ENCODE measurements around the gene SLC12A7.

The SLC12A7 gene

GRCh38 chr5:1077026-1077425 is 34.8 kb downstream of the SLC12A7 start:
- TF ChIP-seq TAF1 (IDR thresholded peaks at IDR 0.05; ENCODE audit: borderline replicate concordance, insufficient read depth, low read length) (no peak), POLR2AphosphoS5 (IDR thresholded peaks at IDR 0.05; ENCODE audit: low read depth, low read length) (no peak), REST (IDR thresholded peaks at IDR 0.05; ENCODE audit: insufficient read depth in 1 of 2, low read depth in 2 of 2, low read length in 2 of 2) (no peak)

DNA sequence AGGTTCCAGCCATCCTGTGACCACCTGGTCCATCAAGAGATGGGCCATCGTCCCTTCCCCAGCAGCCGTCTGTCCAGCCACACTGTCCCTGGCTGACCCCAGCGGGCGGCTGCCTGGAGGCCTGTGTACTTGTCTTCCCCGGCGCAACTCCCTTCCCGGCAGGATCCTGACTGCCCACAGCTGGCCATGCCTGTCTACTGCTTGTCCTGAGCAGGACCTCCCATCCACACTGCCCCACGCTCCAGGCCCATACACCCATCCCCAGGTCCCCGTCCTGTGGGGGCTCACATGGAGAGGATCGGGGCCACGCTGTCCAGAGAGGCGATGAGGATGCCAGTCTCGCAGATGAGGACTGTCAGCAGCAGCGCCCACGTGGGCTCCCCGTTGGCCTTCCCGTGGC is 35.5 kb downstream of the SLC12A7 start:
- no peak for TF ChIP-seq REST (IDR thresholded peaks at IDR 0.05; ENCODE audit: insufficient read depth in 1 of 2, low read depth in 2 of 2, low read length in 2 of 2)
- no peak for TF ChIP-seq POLR2AphosphoS5 (IDR thresholded peaks at IDR 0.05; ENCODE audit: low read depth, low read length)
- TF ChIP-seq FOXP2 (optimal IDR thresholded peaks at IDR 0.05; ENCODE audit: borderline replicate concordance, extremely low read depth, extremely low read length, insufficient read depth) = no peak
- no peak for TF ChIP-seq SIN3A (IDR thresholded peaks at IDR 0.05; ENCODE audit: borderline replicate concordance, insufficient read depth, low read length)
- no peak for TF ChIP-seq TAF1 (IDR thresholded peaks at IDR 0.05; ENCODE audit: borderline replicate concordance, insufficient read depth, low read length)

DNA sequence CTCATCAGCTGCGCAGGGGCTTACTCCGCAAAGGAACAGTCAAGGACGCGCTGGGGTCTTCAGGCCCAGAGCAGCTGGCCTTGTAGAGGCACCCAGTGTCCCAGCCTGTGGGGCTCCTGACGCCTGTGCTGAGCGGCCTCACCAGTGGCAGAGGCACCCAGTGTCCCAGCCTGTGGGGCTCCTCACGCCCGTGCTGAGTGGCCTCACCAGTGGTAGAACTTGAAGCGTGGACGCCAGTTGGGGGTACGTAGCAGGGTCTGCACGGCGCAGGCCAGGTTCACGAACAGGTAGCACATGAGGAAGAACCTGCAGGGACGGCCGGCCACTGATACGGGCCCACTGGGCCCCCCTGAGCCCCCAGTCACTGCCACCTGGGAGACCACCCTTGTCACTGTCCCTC is 35.9 kb downstream of the SLC12A7 start:
- TF ChIP-seq POLR2AphosphoS5 (IDR thresholded peaks at IDR 0.05; ENCODE audit: low read depth, low read length) (no peak), REST (IDR thresholded peaks at IDR 0.05; ENCODE audit: insufficient read depth in 1 of 2, low read depth in 2 of 2, low read length in 2 of 2) (no peak), FOXP2 (optimal IDR thresholded peaks at IDR 0.05; ENCODE audit: borderline replicate concordance, extremely low read depth, extremely low read length, insufficient read depth) (no peak), TAF1 (IDR thresholded peaks at IDR 0.05; ENCODE audit: borderline replicate concordance, insufficient read depth, low read length) (no peak), SIN3A (IDR thresholded peaks at IDR 0.05; ENCODE audit: borderline replicate concordance, insufficient read depth, low read length) (no peak)

- TF ChIP-seq REST (IDR thresholded peaks at IDR 0.05; ENCODE audit: insufficient read depth in 1 of 2, low read depth in 2 of 2, low read length in 2 of 2) (no peak), TAF1 (IDR thresholded peaks at IDR 0.05; ENCODE audit: borderline replicate concordance, insufficient read depth, low read length) (no peak), SIN3A (IDR thresholded peaks at IDR 0.05; ENCODE audit: borderline replicate concordance, insufficient read depth, low read length) (no peak), POLR2AphosphoS5 (IDR thresholded peaks at IDR 0.05; ENCODE audit: low read depth, low read length) (no peak), FOXP2 (optimal IDR thresholded peaks at IDR 0.05; ENCODE audit: borderline replicate concordance, extremely low read depth, extremely low read length, insufficient read depth) (no peak)
Observed at GRCh38 chr5:1075555-1075881, 36.3 kb downstream of the SLC12A7 start.

- TF ChIP-seq REST (IDR thresholded peaks at IDR 0.05; ENCODE audit: insufficient read depth in 1 of 2, low read depth in 2 of 2, low read length in 2 of 2) (no peak), POLR2AphosphoS5 (IDR thresholded peaks at IDR 0.05; ENCODE audit: low read depth, low read length) (no peak)
Observed at GRCh38 chr5:1074816-1075554, 36.9 kb downstream of the SLC12A7 start.

Measured in PFSK-1 (cell line).